ENCODE results near the gene KCNAB1. TPM values are rescaled to one million over a fixed set of nuclear protein-coding genes. Genes with fewer than 3 reads are reported as not detected.
"Not testable (repeated sequence)": the region's sequence is repeated elsewhere in the genome, so short reads cannot be mapped to it uniquely, and the experiment has no call there.

The KCNAB1 gene
- total RNA-seq (under 1 TPM in 1 of 2 donors, not detected in 1; 0.26 TPM), total RNA-seq (0 reads per million in 2 donors)

DNA sequence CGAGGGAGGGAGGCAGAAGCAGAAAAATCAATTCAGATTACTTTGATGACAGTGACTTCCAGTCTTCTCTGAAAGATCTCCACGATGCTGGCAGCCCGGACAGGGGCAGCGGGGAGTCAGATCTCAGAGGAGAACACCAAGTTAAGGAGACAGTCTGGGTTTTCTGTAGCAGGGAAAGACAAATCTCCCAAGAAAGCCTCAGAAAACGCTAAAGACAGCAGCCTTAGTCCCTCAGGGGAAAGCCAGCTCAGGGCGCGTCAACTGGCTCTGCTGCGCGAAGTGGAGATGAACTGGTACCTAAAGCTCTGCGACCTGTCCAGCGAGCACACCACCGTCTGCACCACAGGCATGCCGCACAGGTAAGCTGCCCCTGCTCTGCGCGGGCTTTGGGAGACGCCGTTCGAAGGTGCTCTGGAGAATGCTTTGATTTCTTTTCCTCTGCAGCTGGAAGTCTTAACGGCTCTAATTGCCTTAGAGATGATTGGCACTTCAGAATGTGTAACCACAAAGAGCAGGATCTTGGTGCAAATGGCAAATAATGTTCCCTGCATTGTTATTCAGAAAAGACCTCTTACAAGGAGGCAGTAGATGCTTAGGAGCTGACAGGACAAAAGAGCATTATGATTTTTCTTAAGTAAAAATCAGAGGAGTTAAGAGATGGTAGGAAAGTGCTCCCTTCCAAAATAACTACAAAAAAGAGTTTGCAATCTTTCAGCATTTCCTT, at the start of gene KCNAB1:
Gene KCNAB1 (plus strand): TSS at position 51 of the 724 bp plus-strand sequence.
- H3K9me3 ChIP-seq (ENCODE audit: control insufficient read depth, low read length, poor library complexity, severe bottlenecking), result no peaks in the 10 kb centered on the region
- Mint-ChIP-seq H3K4me1 (peaks cover 2% of the 10 kb centered on the region), H3K27ac (no peak within 1 kb of the TSS), H3K36me3 (ENCODE audit: low read depth) (no peaks in the 10 kb centered on the region), H3K27me3 (peaks cover 20% of the 10 kb centered on the region), H3K4me3 (no peak within 1 kb of the TSS)
- DNase-seq (no peak), ATAC-seq (no peak)

DNA sequence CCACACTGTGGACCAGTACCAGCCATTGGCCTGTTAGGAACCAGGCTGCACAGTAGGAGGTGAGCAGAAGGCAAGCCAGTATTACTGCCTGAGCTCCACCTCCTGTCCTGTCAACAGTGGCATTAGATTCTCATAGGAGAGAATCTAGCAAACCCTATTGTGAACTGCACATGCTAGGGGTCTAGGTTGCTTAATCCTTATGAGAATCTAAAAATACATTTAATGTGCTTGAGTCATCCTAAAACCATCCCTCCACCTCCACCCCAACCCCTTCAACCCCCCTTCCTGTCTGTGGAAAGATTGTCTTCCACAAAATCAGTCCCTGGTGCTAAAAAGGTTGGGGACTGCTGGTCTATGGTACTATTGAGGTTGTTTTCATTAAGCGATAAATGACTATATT, 49.3 kb upstream of the KCNAB1 start:
- Mint-ChIP-seq H3K4me1 (no peaks in the 10 kb centered on the region), H3K36me3 (ENCODE audit: low read depth) (no peaks in the 10 kb centered on the region), H3K4me3 (no peak overlapping the region), H3K27me3 (peaks cover 34% of the 10 kb centered on the region), H3K27ac (no peak overlapping the region)
- ATAC-seq (no peak), DNase-seq (no peak)
- no peaks in the 10 kb centered on the region for H3K9me3 ChIP-seq (ENCODE audit: control insufficient read depth, low read length, poor library complexity, severe bottlenecking)

DNA sequence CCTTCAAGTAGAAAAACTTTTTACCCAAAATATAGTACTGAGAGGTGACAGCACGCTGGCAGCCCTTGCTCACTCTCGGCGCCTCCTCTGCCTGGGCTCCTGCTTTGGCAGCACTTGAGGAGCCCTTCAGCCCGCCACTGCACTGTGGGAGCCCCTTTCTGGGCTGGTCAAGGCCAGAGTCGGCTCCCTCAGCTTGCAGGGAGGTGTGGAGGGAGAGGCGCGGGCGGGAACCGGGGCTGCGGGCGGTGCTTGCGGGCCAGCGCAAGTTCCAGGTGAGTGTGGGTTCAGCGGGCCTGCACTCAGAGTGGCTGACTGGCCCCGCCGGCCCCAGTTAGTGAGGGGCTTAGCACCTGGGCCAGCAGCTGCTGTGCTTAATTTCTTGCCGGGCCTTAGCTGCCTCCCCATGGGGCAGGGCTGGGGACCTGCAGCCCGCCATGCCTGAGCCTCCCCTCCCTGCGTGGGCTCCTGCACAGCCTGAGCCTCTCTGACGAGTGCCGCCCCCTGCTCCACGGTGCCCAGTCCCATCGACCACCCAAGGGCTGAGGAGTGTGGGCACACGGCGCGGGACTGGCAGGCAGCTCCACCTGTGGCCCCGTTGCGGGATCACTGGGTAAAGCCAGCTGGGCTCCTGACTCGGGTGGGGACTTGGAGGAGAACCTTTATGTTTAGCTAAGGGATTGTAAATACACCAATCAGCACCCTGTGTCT, 47.3 kb upstream of the KCNAB1 start:
- not testable (repeated sequence) for H3K4me3 Mint-ChIP-seq

DNA sequence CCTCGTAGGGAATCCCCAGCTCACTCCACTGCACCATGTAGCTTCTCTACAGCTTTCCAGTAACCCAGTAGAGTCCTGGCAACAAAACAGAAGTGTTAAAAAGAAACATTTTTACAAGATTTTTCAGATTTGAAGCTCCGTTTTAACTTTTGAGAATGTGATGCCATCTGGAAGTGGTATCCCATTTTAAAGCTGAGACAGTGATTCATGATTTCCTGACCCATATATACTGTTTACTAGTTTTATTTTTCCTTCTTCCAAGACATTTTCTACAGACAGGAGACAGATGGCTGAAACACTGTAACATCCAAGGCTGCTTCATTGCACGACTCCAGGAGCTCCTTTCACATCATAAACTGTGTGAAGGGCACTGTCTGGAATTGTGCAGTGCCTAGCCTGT, 30.3 kb upstream of the KCNAB1 start:
- no peak for ATAC-seq
- Mint-ChIP-seq H3K4me3 (no peak overlapping the region), H3K36me3 (ENCODE audit: low read depth) (no peaks in the 10 kb centered on the region), H3K4me1 (no peaks in the 10 kb centered on the region), H3K27me3 (peaks cover 38% of the 10 kb centered on the region), H3K27ac (no peak overlapping the region)
- no peak for DNase-seq
- H3K9me3 ChIP-seq (ENCODE audit: control insufficient read depth, low read length, poor library complexity, severe bottlenecking), result no peaks in the 10 kb centered on the region

More for the DNA sequence above, 47.3 kb upstream of the KCNAB1 start:
- not testable (repeated sequence) for H3K36me3 Mint-ChIP-seq (ENCODE audit: low read depth); H3K4me1 Mint-ChIP-seq; H3K27ac Mint-ChIP-seq; ATAC-seq; H3K9me3 ChIP-seq (ENCODE audit: control insufficient read depth, low read length, poor library complexity, severe bottlenecking); DNase-seq
- peaks cover 32% of the 10 kb centered on the region for H3K27me3 Mint-ChIP-seq

DNA sequence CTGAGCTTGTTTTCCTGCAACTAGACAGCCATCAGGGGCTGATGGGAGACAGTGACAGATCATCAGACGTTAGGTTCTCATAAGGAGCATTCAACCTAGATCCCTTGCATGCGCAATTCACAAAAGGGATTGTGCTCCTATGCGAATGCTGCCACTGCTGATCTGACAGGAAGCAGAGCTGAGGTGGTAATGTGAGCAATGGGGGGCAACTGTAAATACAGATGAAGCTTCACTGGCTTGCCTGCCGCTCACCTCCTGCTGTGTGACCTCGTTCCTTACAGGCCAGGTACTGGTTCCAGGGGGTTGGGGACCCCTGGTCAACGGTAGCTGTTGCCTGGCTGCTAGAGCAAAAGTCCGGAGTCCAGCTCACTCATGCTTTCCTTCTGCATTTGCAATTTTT, 26.4 kb upstream of the KCNAB1 start:
- no peak overlapping the region for H3K4me3 Mint-ChIP-seq
- no peaks in the 10 kb centered on the region for H3K4me1 Mint-ChIP-seq
- ATAC-seq (no peak), DNase-seq (no peak)
- no peak overlapping the region for H3K27ac Mint-ChIP-seq
- no peaks in the 10 kb centered on the region for H3K36me3 Mint-ChIP-seq (ENCODE audit: low read depth)
- no peaks in the 10 kb centered on the region for H3K9me3 ChIP-seq (ENCODE audit: control insufficient read depth, low read length, poor library complexity, severe bottlenecking)
- peaks cover 31% of the 10 kb centered on the region for H3K27me3 Mint-ChIP-seq

DNA sequence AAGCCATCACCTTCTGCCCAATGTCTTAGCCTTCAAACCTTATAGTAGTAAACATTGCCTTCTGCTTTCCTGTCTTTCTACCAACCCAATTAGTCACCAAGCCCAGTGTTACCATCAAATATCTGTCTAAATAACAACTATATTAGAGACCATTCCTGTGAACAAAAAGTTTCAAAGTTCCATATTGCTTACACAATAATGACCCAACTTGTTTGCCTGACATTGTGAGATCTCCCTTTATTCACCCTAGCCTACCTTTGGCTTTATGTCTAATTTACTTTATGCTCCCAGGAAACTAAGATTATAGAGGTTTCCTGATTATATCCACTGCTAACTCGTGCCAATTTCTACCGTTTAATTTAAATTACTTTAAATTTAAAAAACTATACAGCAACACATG, 26.0 kb upstream of the KCNAB1 start:
- Mint-ChIP-seq H3K27ac (no peak overlapping the region), H3K4me3 (no peak overlapping the region), H3K4me1 (no peaks in the 10 kb centered on the region), H3K27me3 (peaks cover 31% of the 10 kb centered on the region), H3K36me3 (ENCODE audit: low read depth) (no peaks in the 10 kb centered on the region)
- ATAC-seq (no peak), DNase-seq (no peak)
- H3K9me3 ChIP-seq (ENCODE audit: control insufficient read depth, low read length, poor library complexity, severe bottlenecking), result no peaks in the 10 kb centered on the region

DNA sequence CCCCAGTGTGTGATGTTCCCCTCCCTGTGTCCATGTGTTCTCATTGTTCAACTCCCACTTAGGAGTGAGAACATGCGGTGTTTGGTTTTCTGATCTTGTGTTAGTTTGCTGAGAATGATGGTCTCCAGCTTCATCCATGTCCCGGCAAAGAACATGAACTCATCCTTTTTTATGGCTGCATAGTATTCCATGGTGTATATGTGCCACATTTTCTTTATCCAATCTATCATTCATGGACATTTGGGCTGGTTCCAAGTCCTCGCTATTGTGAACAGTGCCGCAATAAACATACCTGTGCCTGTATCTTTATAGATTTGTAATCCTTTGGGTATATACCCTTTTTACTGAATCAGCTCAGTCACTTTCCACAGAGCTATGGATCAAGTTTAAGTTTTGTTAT, 24.7 kb upstream of the KCNAB1 start:
- DNase-seq; H3K9me3 ChIP-seq (ENCODE audit: control insufficient read depth, low read length, poor library complexity, severe bottlenecking); H3K36me3 Mint-ChIP-seq (ENCODE audit: low read depth); H3K4me1 Mint-ChIP-seq; ATAC-seq; H3K4me3 Mint-ChIP-seq; H3K27ac Mint-ChIP-seq: not testable (repeated sequence)
- peaks cover 32% of the 10 kb centered on the region for H3K27me3 Mint-ChIP-seq

DNA sequence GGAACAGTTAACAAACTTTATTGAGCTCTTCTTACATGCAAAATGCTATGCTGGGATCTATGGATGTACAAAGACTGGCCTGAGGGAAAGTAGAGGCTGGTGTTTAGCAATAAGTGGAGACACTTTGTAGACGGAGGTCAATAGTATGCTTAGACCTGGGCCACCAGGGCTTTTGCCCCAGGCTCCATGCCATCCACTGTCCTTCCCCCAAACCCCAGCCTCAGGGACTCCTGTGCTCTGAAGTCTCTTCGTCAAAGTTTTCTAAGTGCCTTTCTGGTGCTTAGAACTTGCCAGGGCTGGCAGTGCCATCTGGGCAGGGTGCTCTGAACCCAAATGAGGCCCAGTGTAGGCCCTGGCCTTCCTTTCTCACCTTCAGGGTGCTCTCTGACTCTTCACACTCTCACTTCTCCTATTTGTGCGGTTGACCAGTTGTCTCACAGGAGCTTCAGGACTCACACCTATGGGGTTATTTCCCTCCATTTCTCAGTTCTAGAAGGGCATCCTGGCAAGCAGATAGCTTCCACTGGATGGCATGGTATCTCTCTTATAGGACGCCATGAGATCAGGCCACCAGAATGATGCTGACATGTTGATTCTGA, 21.8 kb upstream of the KCNAB1 start:
- no peak overlapping the region for H3K4me3 Mint-ChIP-seq
- no peak overlapping the region for H3K27ac Mint-ChIP-seq
- peaks cover 28% of the 10 kb centered on the region for H3K27me3 Mint-ChIP-seq
- no peak for ATAC-seq
- no peaks in the 10 kb centered on the region for H3K4me1 Mint-ChIP-seq
- no peaks in the 10 kb centered on the region for H3K36me3 Mint-ChIP-seq (ENCODE audit: low read depth)
- no peaks in the 10 kb centered on the region for H3K9me3 ChIP-seq (ENCODE audit: control insufficient read depth, low read length, poor library complexity, severe bottlenecking)
- no peak for DNase-seq

DNA sequence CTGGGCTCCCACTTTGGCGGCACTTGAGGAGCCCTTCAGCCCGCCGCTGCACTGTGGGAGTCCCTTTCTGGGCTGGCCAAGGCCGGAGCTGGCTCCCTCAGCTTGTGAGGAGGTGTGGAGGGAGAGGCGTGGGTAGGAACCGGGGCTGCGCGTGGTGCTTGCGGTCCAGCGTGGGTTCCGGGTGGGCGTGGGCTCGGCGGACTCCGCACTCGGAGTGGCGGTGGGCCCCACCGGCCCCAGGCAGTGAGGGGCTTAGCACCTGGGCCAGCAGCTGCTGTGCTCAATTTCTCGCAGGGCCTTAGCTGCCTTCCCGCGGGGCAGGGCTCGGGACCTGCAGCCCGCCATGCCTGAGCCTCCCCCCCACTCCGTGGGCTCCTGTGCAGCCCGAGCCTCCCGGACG, 21.0 kb upstream of the KCNAB1 start:
- not testable (repeated sequence) for ATAC-seq; DNase-seq; H3K36me3 Mint-ChIP-seq (ENCODE audit: low read depth); H3K4me1 Mint-ChIP-seq; H3K9me3 ChIP-seq (ENCODE audit: control insufficient read depth, low read length, poor library complexity, severe bottlenecking); H3K4me3 Mint-ChIP-seq; H3K27ac Mint-ChIP-seq
- peaks cover 31% of the 10 kb centered on the region for H3K27me3 Mint-ChIP-seq

DNA sequence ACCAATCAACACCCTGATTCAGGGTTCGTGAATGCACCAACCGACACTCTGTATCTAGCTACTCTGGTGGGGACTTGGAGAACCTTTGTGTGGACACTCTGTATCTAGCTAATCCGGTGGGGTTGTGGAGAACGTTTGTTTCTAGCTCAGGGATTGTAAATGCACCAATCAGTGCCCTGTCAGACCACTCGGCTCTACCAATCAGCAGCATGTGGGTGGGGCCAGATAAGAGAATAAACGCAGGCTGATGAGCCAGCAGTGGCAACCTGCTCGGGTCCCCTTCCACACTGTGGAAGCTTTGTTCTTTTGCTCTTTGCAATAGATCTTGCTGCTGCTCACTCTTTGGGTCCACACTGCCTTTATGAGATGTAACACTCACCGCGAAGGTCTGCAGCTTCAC, 20.4 kb upstream of the KCNAB1 start:
- H3K27ac Mint-ChIP-seq; H3K9me3 ChIP-seq (ENCODE audit: control insufficient read depth, low read length, poor library complexity, severe bottlenecking); H3K4me1 Mint-ChIP-seq; H3K36me3 Mint-ChIP-seq (ENCODE audit: low read depth); ATAC-seq; DNase-seq: not testable (repeated sequence)
- Mint-ChIP-seq H3K4me3 (peak overlapping the region; percentile 4), H3K27me3 (peaks cover 35% of the 10 kb centered on the region)

DNA sequence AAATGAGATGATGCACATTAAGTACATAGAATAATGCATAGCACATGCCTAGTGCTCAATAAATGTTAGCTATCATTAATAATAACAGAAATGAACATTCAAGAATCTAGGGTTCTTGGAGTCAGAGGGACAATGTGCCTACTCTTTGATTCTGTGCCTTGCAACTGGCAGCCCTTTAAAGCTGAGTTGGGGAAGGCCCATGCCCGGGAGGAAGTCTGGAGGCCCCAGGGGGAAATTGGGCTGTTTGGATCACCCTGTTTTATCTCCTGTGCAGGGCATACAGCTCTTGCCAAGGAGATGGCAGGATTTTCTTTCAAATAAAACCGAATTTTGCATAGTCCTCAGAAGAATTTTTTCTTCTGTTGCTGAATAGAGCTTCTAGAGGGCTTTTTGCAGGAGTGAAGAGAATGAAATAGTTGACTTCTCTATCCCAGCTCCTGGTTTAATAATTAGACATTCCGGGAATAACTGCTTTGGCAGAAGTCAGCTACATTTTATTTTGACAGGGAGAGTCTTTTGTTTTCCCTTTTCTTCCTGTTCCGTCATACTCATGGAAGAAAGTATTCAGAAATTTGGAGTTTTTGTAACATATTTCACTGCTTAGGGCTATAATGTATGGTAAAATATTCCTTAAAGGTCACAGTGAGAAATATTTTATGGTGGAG, 18.0 kb upstream of the KCNAB1 start:
- ATAC-seq, result no peak
- peaks cover 38% of the 10 kb centered on the region for H3K27me3 Mint-ChIP-seq
- H3K4me1 Mint-ChIP-seq, result peaks cover 4% of the 10 kb centered on the region
- no peaks in the 10 kb centered on the region for H3K9me3 ChIP-seq (ENCODE audit: control insufficient read depth, low read length, poor library complexity, severe bottlenecking)
- no peaks in the 10 kb centered on the region for H3K36me3 Mint-ChIP-seq (ENCODE audit: low read depth)
- DNase-seq, result no peak
- H3K4me3 Mint-ChIP-seq, result no peak overlapping the region
- no peak overlapping the region for H3K27ac Mint-ChIP-seq

DNA sequence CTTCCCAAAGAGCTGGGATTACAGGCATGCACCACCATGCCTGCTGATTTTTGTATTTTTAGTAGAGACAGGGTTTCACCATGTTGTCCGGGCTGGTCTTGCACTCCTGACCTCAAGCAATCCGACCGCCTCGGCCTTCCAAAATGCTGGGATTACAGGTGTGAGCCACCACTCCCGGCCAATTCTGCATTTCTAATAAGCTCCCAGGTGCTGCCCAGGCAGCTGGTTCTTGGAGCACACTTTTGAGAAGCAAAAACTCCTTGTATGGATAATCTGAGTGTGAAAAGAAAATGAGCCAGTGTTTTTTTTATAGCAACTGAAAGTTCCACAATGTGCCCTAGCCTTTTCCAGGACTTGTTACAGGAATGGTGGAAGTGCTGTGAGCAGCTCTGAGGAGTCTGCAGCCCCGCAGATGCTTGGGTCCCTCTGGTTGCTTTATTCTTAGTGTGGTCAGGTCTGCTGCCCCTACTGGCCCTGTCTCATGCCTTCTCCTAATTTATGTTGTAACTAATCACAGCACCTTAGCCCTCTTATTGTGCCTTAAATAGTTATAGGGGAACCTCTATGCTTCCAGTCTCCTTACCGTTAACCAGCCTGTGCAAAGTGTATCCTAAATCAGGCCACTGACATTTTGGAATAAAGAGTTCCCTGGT, 13.5 kb upstream of the KCNAB1 start:
- H3K4me3 Mint-ChIP-seq, result no peak overlapping the region
- DNase-seq (no peak), ATAC-seq (no peak)
- no peaks in the 10 kb centered on the region for H3K36me3 Mint-ChIP-seq (ENCODE audit: low read depth)
- H3K27ac Mint-ChIP-seq, result no peak overlapping the region
- H3K9me3 ChIP-seq (ENCODE audit: control insufficient read depth, low read length, poor library complexity, severe bottlenecking), result no peaks in the 10 kb centered on the region
- peaks cover 43% of the 10 kb centered on the region for H3K27me3 Mint-ChIP-seq
- peaks cover 4% of the 10 kb centered on the region for H3K4me1 Mint-ChIP-seq

DNA sequence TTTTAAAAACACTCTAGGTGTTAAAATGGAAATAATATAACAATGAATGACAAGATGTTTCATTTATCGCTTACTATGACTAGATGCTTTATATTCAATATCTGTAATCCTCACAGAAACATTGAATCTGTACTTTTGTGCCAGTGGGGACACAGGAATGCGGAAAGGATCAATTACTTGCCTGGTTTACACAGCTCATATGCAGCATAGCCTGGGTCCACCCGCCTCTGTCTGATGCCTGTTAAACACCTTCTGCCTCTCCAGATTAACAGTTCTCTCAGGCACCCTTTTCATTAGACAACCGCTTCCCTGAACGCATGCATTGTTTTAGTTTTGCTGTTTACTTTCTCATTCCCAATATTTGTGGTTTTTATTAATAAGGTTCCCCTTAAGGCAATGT, 12.9 kb upstream of the KCNAB1 start:
- Mint-ChIP-seq H3K4me1 (peaks cover 4% of the 10 kb centered on the region), H3K4me3 (no peak overlapping the region), H3K27me3 (peaks cover 45% of the 10 kb centered on the region), H3K36me3 (ENCODE audit: low read depth) (no peaks in the 10 kb centered on the region), H3K27ac (no peak overlapping the region)
- DNase-seq, result no peak
- no peak for ATAC-seq
- no peaks in the 10 kb centered on the region for H3K9me3 ChIP-seq (ENCODE audit: control insufficient read depth, low read length, poor library complexity, severe bottlenecking)
